ENCODE results near the gene LYPD1. TPM values are rescaled to one million over a fixed set of nuclear protein-coding genes. Genes with fewer than 3 reads are reported as not detected.

Gene LYPD1
- total and polyA plus RNA-seq, 2 donors: 5.1 to 14.2 TPM

- Histone ChIP-seq H3K36me3 (ENCODE audit: control insufficient read depth in 2 of 2, insufficient read depth in 2 of 2, low read length in 1 of 2) (no peaks in the 10 kb centered on the region), H3K4me1 (ENCODE audit: control insufficient read depth in 2 of 2, insufficient read depth in 2 of 2, low read length in 2 of 2) (no peaks in the 10 kb centered on the region), H3K27ac (ENCODE audit: low read depth in 1 of 2, low read length in 1 of 2) (no peak overlapping the region), H3K4me3 (ENCODE audit: low read length in 2 of 2) (no peak overlapping the region), H3K9me3 (ENCODE audit: control insufficient read depth in 2 of 2, insufficient read depth in 1 of 2, low read length in 1 of 2) (no peaks in the 10 kb centered on the region), H3K27me3 (ENCODE audit: control insufficient read depth in 2 of 2, insufficient read depth in 1 of 2, low read length in 1 of 2) (no peaks in the 10 kb centered on the region)
- 87% methylated on average over 6 of the region's 6 CpGs for WGBS
- DNase-seq (ENCODE audit: low read depth in 6 of 9, low spot score in 9 of 9): no peak
Observed at GRCh38 chr2:132608311-132608710, 61.7 kb downstream of the LYPD1 start.

- Histone ChIP-seq H3K27me3 (ENCODE audit: control insufficient read depth in 2 of 2, insufficient read depth in 1 of 2, low read length in 1 of 2) (no peaks in the 10 kb centered on the region), H3K9me3 (ENCODE audit: control insufficient read depth in 2 of 2, insufficient read depth in 1 of 2, low read length in 1 of 2) (no peaks in the 10 kb centered on the region), H3K4me1 (ENCODE audit: control insufficient read depth in 2 of 2, insufficient read depth in 2 of 2, low read length in 2 of 2) (no peaks in the 10 kb centered on the region), H3K27ac (ENCODE audit: low read depth in 1 of 2, low read length in 1 of 2) (no peak overlapping the region), H3K36me3 (ENCODE audit: control insufficient read depth in 2 of 2, insufficient read depth in 2 of 2, low read length in 1 of 2) (no peaks in the 10 kb centered on the region), H3K4me3 (ENCODE audit: low read length in 2 of 2) (no peak overlapping the region)
- DNase-seq (ENCODE audit: low read depth in 6 of 9, low spot score in 9 of 9): no peak
- 92% methylated on average over 4 of the region's 4 CpGs for WGBS
Observed at GRCh38 chr2:132607426-132608090, 62.4 kb downstream of the LYPD1 start.

GRCh38 chr2:132606649-132607048 is 63.4 kb downstream of the LYPD1 start:
- Histone ChIP-seq H3K4me3 (ENCODE audit: low read length in 2 of 2) (no peak overlapping the region), H3K4me1 (ENCODE audit: control insufficient read depth in 2 of 2, insufficient read depth in 2 of 2, low read length in 2 of 2) (no peaks in the 10 kb centered on the region), H3K36me3 (ENCODE audit: control insufficient read depth in 2 of 2, insufficient read depth in 2 of 2, low read length in 1 of 2) (no peaks in the 10 kb centered on the region), H3K9me3 (ENCODE audit: control insufficient read depth in 2 of 2, insufficient read depth in 1 of 2, low read length in 1 of 2) (no peaks in the 10 kb centered on the region), H3K27ac (ENCODE audit: low read depth in 1 of 2, low read length in 1 of 2) (no peak overlapping the region), H3K27me3 (ENCODE audit: control insufficient read depth in 2 of 2, insufficient read depth in 1 of 2, low read length in 1 of 2) (no peaks in the 10 kb centered on the region)
- DNase-seq (ENCODE audit: low read depth in 6 of 9, low spot score in 9 of 9): no peak
- WGBS: 97% methylated on average over 8 of the region's 8 CpGs

- H3K27ac ChIP-seq (ENCODE audit: low read depth in 1 of 2, low read length in 1 of 2): no peak overlapping the region
- no peaks in the 10 kb centered on the region for H3K36me3 ChIP-seq (ENCODE audit: control insufficient read depth in 2 of 2, insufficient read depth in 2 of 2, low read length in 1 of 2)
- no peaks in the 10 kb centered on the region for H3K9me3 ChIP-seq (ENCODE audit: control insufficient read depth in 2 of 2, insufficient read depth in 1 of 2, low read length in 1 of 2)
- H3K4me3 ChIP-seq (ENCODE audit: low read length in 2 of 2): no peak overlapping the region
- 82% methylated on average over 14 of the region's 14 CpGs for WGBS
- no peak for DNase-seq (ENCODE audit: low read depth in 6 of 9, low spot score in 9 of 9)
- no peaks in the 10 kb centered on the region for H3K4me1 ChIP-seq (ENCODE audit: control insufficient read depth in 2 of 2, insufficient read depth in 2 of 2, low read length in 2 of 2)
- H3K27me3 ChIP-seq (ENCODE audit: control insufficient read depth in 2 of 2, insufficient read depth in 1 of 2, low read length in 1 of 2): no peaks in the 10 kb centered on the region
Observed at GRCh38 chr2:132605236-132606180, 64.5 kb downstream of the LYPD1 start.

GRCh38 chr2:132604561-132604960 is 65.4 kb downstream of the LYPD1 start:
- H3K9me3 ChIP-seq (ENCODE audit: control insufficient read depth in 2 of 2, insufficient read depth in 1 of 2, low read length in 1 of 2): no peaks in the 10 kb centered on the region
- H3K4me1 ChIP-seq (ENCODE audit: control insufficient read depth in 2 of 2, insufficient read depth in 2 of 2, low read length in 2 of 2): no peaks in the 10 kb centered on the region
- H3K4me3 ChIP-seq (ENCODE audit: low read length in 2 of 2): no peak overlapping the region
- no peaks in the 10 kb centered on the region for H3K27me3 ChIP-seq (ENCODE audit: control insufficient read depth in 2 of 2, insufficient read depth in 1 of 2, low read length in 1 of 2)
- 88% methylated on average over 1 of the region's 1 CpG for WGBS
- no peaks in the 10 kb centered on the region for H3K36me3 ChIP-seq (ENCODE audit: control insufficient read depth in 2 of 2, insufficient read depth in 2 of 2, low read length in 1 of 2)
- DNase-seq (ENCODE audit: low read depth in 6 of 9, low spot score in 9 of 9): no peak
- no peak overlapping the region for H3K27ac ChIP-seq (ENCODE audit: low read depth in 1 of 2, low read length in 1 of 2)

- 96% methylated on average over 4 of the region's 4 CpGs for WGBS
- Histone ChIP-seq H3K36me3 (ENCODE audit: control insufficient read depth in 2 of 2, insufficient read depth in 2 of 2, low read length in 1 of 2) (no peaks in the 10 kb centered on the region), H3K4me1 (ENCODE audit: control insufficient read depth in 2 of 2, insufficient read depth in 2 of 2, low read length in 2 of 2) (no peaks in the 10 kb centered on the region), H3K4me3 (ENCODE audit: low read length in 2 of 2) (no peak overlapping the region), H3K27me3 (ENCODE audit: control insufficient read depth in 2 of 2, insufficient read depth in 1 of 2, low read length in 1 of 2) (no peaks in the 10 kb centered on the region), H3K9me3 (ENCODE audit: control insufficient read depth in 2 of 2, insufficient read depth in 1 of 2, low read length in 1 of 2) (no peaks in the 10 kb centered on the region), H3K27ac (ENCODE audit: low read depth in 1 of 2, low read length in 1 of 2) (no peak overlapping the region)
- no peak for DNase-seq (ENCODE audit: low read depth in 6 of 9, low spot score in 9 of 9)
Observed at GRCh38 chr2:132599556-132599955, 70.4 kb downstream of the LYPD1 start.

- H3K36me3 ChIP-seq (ENCODE audit: control insufficient read depth in 2 of 2, insufficient read depth in 2 of 2, low read length in 1 of 2): no peaks in the 10 kb centered on the region
- H3K9me3 ChIP-seq (ENCODE audit: control insufficient read depth in 2 of 2, insufficient read depth in 1 of 2, low read length in 1 of 2): no peaks in the 10 kb centered on the region
- WGBS: 82% methylated on average over 3 of the region's 3 CpGs
- DNase-seq (ENCODE audit: low read depth in 6 of 9, low spot score in 9 of 9): no peak
- no peak overlapping the region for H3K27ac ChIP-seq (ENCODE audit: low read depth in 1 of 2, low read length in 1 of 2)
- H3K4me1 ChIP-seq (ENCODE audit: control insufficient read depth in 2 of 2, insufficient read depth in 2 of 2, low read length in 2 of 2): no peaks in the 10 kb centered on the region
- H3K4me3 ChIP-seq (ENCODE audit: low read length in 2 of 2): no peak overlapping the region
- H3K27me3 ChIP-seq (ENCODE audit: control insufficient read depth in 2 of 2, insufficient read depth in 1 of 2, low read length in 1 of 2): no peaks in the 10 kb centered on the region
Observed at GRCh38 chr2:132598536-132598935, 71.5 kb downstream of the LYPD1 start.

GRCh38 chr2:132597831-132598230 is 72.2 kb downstream of the LYPD1 start:
- WGBS: 95% methylated on average over 1 of the region's 1 CpG

GRCh38 chr2:132597166-132597565 is 72.8 kb downstream of the LYPD1 start:
- Histone ChIP-seq H3K27ac (ENCODE audit: low read depth in 1 of 2, low read length in 1 of 2) (no peak overlapping the region), H3K4me1 (ENCODE audit: control insufficient read depth in 2 of 2, insufficient read depth in 2 of 2, low read length in 2 of 2) (no peaks in the 10 kb centered on the region), H3K9me3 (ENCODE audit: control insufficient read depth in 2 of 2, insufficient read depth in 1 of 2, low read length in 1 of 2) (no peaks in the 10 kb centered on the region), H3K27me3 (ENCODE audit: control insufficient read depth in 2 of 2, insufficient read depth in 1 of 2, low read length in 1 of 2) (no peaks in the 10 kb centered on the region), H3K4me3 (ENCODE audit: low read length in 2 of 2) (no peak overlapping the region), H3K36me3 (ENCODE audit: control insufficient read depth in 2 of 2, insufficient read depth in 2 of 2, low read length in 1 of 2) (no peaks in the 10 kb centered on the region)
- DNase-seq (ENCODE audit: low read depth in 6 of 9, low spot score in 9 of 9): no peak

More at GRCh38 chr2:132597831-132598230, 72.2 kb downstream of the LYPD1 start:
- no peak for DNase-seq (ENCODE audit: low read depth in 6 of 9, low spot score in 9 of 9)
- Histone ChIP-seq H3K4me1 (ENCODE audit: control insufficient read depth in 2 of 2, insufficient read depth in 2 of 2, low read length in 2 of 2) (no peaks in the 10 kb centered on the region), H3K27ac (ENCODE audit: low read depth in 1 of 2, low read length in 1 of 2) (no peak overlapping the region), H3K27me3 (ENCODE audit: control insufficient read depth in 2 of 2, insufficient read depth in 1 of 2, low read length in 1 of 2) (no peaks in the 10 kb centered on the region), H3K4me3 (ENCODE audit: low read length in 2 of 2) (no peak overlapping the region), H3K9me3 (ENCODE audit: control insufficient read depth in 2 of 2, insufficient read depth in 1 of 2, low read length in 1 of 2) (no peaks in the 10 kb centered on the region), H3K36me3 (ENCODE audit: control insufficient read depth in 2 of 2, insufficient read depth in 2 of 2, low read length in 1 of 2) (no peaks in the 10 kb centered on the region)
